ENCODE measurements around the gene EAPP.
"Not testable (repeated sequence)": the region's sequence is repeated elsewhere in the genome, so short reads cannot be mapped to it uniquely, and the experiment has no call there.

GRCh38 chr14:34505124-34505491 is 34.4 kb downstream of the EAPP start:
- TF ChIP-seq TAF1, POLR2A, POLR2AphosphoS5, SPI1, POU2F2 (IDR thresholded peaks at IDR 0.05; ENCODE audit: low read depth, low read length): not testable (repeated sequence)
